SK-N-SH treated with all-trans-retinoic acid at 6 μM for 48 hours (cell line): Measurements from ENCODE around the gene ALG12.

Experiments
- ATAC-seq: fragments of 200-7000 bp; cut with Tn5 transposase; 3 replicates; pipeline ENCODE4 v1.9.1; 2020; ENCODE audit warnings: mild to moderate bottlenecking, moderate library complexity
- ARNTL ChIP-seq: fragments of 450-650 bp; formaldehyde crosslinking; IDR thresholded peaks from 2 replicates; pipeline ENCODE4 v1.5.0; 2020; ENCODE audit warnings: low read depth, mild to moderate bottlenecking, moderate library complexity, borderline replicate concordance
- BACH2 ChIP-seq: fragments of 250-450 bp; sonication (Bioruptor Pico); IDR thresholded peaks from 2 replicates; pipeline ENCODE4 v1.9.0; 2021; ENCODE audit warnings: mild to moderate bottlenecking, borderline replicate concordance
- CSDC2 ChIP-seq: fragments of 250-450 bp; sonication (Bioruptor Pico); IDR thresholded peaks from 2 replicates; pipeline ENCODE4 v1.5.0; 2020; ENCODE audit warnings: mild to moderate bottlenecking, moderate library complexity
- CSRNP3 ChIP-seq: fragments of 250-450 bp; sonication (Bioruptor Pico); IDR thresholded peaks from 2 replicates; pipeline ENCODE4 v1.5.1; 2021; ENCODE audit warnings: mild to moderate bottlenecking, moderate library complexity
- ESRRG ChIP-seq: fragments of 250-450 bp; sonication (Bioruptor Pico); IDR thresholded peaks from 2 replicates; pipeline ENCODE4 v1.6.1; 2021; ENCODE audit warnings: mild to moderate bottlenecking
- GLIS3 ChIP-seq: fragments of 250-450 bp; sonication (Bioruptor Pico); IDR thresholded peaks from 2 replicates; pipeline ENCODE4 v1.5.0; 2020; ENCODE audit warnings: mild to moderate bottlenecking, moderate library complexity
- ISL1 ChIP-seq: fragments of 250-450 bp; sonication (Bioruptor Pico); IDR thresholded peaks from 2 replicates; pipeline ENCODE4 v2.1.2; 2022; ENCODE audit warnings: mild to moderate bottlenecking, moderate library complexity
- OSR1 ChIP-seq: fragments of 250-450 bp; sonication (Bioruptor Pico); IDR thresholded peaks from 2 replicates; pipeline ENCODE4 v1.8.0; 2022; ENCODE audit warnings: moderate library complexity, mild to moderate bottlenecking, inconsistent platforms
- PATZ1 ChIP-seq: fragments of 250-450 bp; sonication (Bioruptor Pico); IDR thresholded peaks from 2 replicates; pipeline ENCODE4 v1.8.0; 2020; ENCODE audit warnings: mild to moderate bottlenecking, moderate library complexity, borderline replicate concordance
- POU6F1 ChIP-seq: fragments of 250-450 bp; sonication (Bioruptor Pico); IDR thresholded peaks from 2 replicates; pipeline ENCODE4 v1.8.0; 2021; ENCODE audit warnings: low read depth, mild to moderate bottlenecking, moderate library complexity, borderline replicate concordance
- PPARA ChIP-seq: fragments of 250-450 bp; sonication (Bioruptor Pico); IDR thresholded peaks from 2 replicates; pipeline ENCODE4 v1.5.0; 2020; ENCODE audit warnings: mild to moderate bottlenecking, borderline replicate concordance
- RARB ChIP-seq: fragments of 250-450 bp; sonication (Bioruptor Pico); IDR thresholded peaks from 2 replicates; pipeline ENCODE4 v1.8.0; 2021; ENCODE audit warnings: mild to moderate bottlenecking, moderate library complexity
- SNAI2 ChIP-seq: fragments of 250-450 bp; sonication (Bioruptor Pico); IDR thresholded peaks from 2 replicates; pipeline ENCODE4 v1.5.0; 2020; ENCODE audit warnings: mild to moderate bottlenecking, moderate library complexity
- TCF4 ChIP-seq: fragments of 250-450 bp; sonication (Bioruptor Pico); IDR thresholded peaks from 2 replicates; pipeline ENCODE4 v1.8.0; 2021; ENCODE audit warnings: mild to moderate bottlenecking, moderate library complexity, borderline replicate concordance
- TSHZ2 ChIP-seq: fragments of 250-450 bp; sonication (Bioruptor Pico); IDR thresholded peaks from 2 replicates; pipeline ENCODE4 v1.5.0; 2020; ENCODE audit warnings: mild to moderate bottlenecking, moderate library complexity
- ZC3H10 ChIP-seq: fragments of 250-450 bp; sonication (Bioruptor Pico); IDR thresholded peaks from 2 replicates; pipeline ENCODE4 v1.5.1; 2021; ENCODE audit warnings: mild to moderate bottlenecking, moderate library complexity
- ZFP3 ChIP-seq: fragments of 250-450 bp; sonication (Bioruptor Pico); IDR thresholded peaks from 2 replicates; pipeline ENCODE4 v1.5.0; 2020; ENCODE audit warnings: mild to moderate bottlenecking, moderate library complexity
- ZFP30 ChIP-seq: fragments of 450-650 bp; formaldehyde crosslinking; IDR thresholded peaks from 2 replicates; pipeline ENCODE4 v1.5.0; 2022; ENCODE audit warnings: mild to moderate bottlenecking, moderate library complexity
- ZNF70 ChIP-seq: fragments of 450-650 bp; formaldehyde crosslinking; IDR thresholded peaks from 2 replicates; pipeline ENCODE4 v1.5.0; 2020; ENCODE audit warnings: mild to moderate bottlenecking, moderate library complexity
- ZNF8 ChIP-seq: fragments of 450-650 bp; formaldehyde crosslinking; IDR thresholded peaks from 2 replicates; pipeline ENCODE4 v1.5.0; 2020; ENCODE audit warnings: mild to moderate bottlenecking, moderate library complexity

The ALG12 gene

GRCh38 chr22:49955581-49956417 is 37.6 kb upstream of the ALG12 start (continued):
- TF ChIP-seq PATZ1 (CRISPR knock-in tag) (no peak), SNAI2 (CRISPR knock-in tag) (no peak), POU6F1 (no peak), ZFP30 (CRISPR knock-in tag) (no peak), BACH2 (CRISPR knock-in tag) (no peak), ARNTL (CRISPR knock-in tag) (no peak)

- no peak for ATAC-seq
- no peak for TF ChIP-seq POU6F1
- TF ChIP-seq ISL1: no peak
- no peak for TF ChIP-seq ZFP3 (CRISPR knock-in tag)
- no peak for TF ChIP-seq ZC3H10 (CRISPR knock-in tag)
- TF ChIP-seq PATZ1 (CRISPR knock-in tag): no peak
- TF ChIP-seq RARB: no peak
- TF ChIP-seq OSR1 (CRISPR knock-in tag): no peak
- no peak for TF ChIP-seq SNAI2 (CRISPR knock-in tag)
- TF ChIP-seq CSRNP3 (CRISPR knock-in tag): no peak
- TF ChIP-seq ZNF70 (CRISPR knock-in tag): no peak
- TF ChIP-seq ZFP30 (CRISPR knock-in tag): no peak
- no peak for TF ChIP-seq CSDC2 (CRISPR knock-in tag)
- no peak for TF ChIP-seq ZNF8 (CRISPR knock-in tag)
- no peak for TF ChIP-seq BACH2 (CRISPR knock-in tag)
- no peak for TF ChIP-seq GLIS3 (CRISPR knock-in tag)
- no peak for TF ChIP-seq PPARA (CRISPR knock-in tag)
- no peak for TF ChIP-seq ESRRG (CRISPR knock-in tag)
- TF ChIP-seq TSHZ2 (CRISPR knock-in tag): no peak
- TF ChIP-seq ARNTL (CRISPR knock-in tag): no peak
- no peak for TF ChIP-seq TCF4 (CRISPR knock-in tag)
Measured at GRCh38 chr22:49954991-49955580, 36.8 kb upstream of the ALG12 start.
